Retinal pigment epithelial cell (primary cell): ENCODE results near the gene IFT52.
A peak's percentile ranks its signal among the peaks of the same experiment; 100 is the strongest.

Source experiments
- DNase-seq: peaks from one replicate; pipeline ENCODE4 v3.0.0-alpha.2; 2010; ENCODE audit warnings: low read depth
- H3K4me3 ChIP-seq: 2 replicates; pipeline ENCODE4 v1.5.1; 2011; ENCODE audit warnings: mild to moderate bottlenecking, low read length, control low read depth, moderate library complexity
- CTCF ChIP-seq: conservative IDR thresholded peaks from 2 replicates; pipeline ENCODE4 v1.5.1; 2011; ENCODE audit warnings: low read depth, low read length, control low read depth, inconsistent platforms

The IFT52 gene

GRCh38 chr20:43590392-43591303 is at the start of gene IFT52:
TSS of gene IFT52 (plus strand) at chr20:43590937. CDS start at chr20:43594699, 3,762 bp downstream.
- peak within 1 kb of the TSS; percentile 88 for H3K4me3 ChIP-seq
- TF ChIP-seq CTCF, result no peak
- peak; percentile 80 for DNase-seq

- H3K4me3 ChIP-seq, result no peak overlapping the region
- no peak for DNase-seq
- TF ChIP-seq CTCF, result no peak
Observed at GRCh38 chr20:43541214-43541613, 49.5 kb upstream of the IFT52 start.

GRCh38 chr20:43542161-43542560 is 48.6 kb upstream of the IFT52 start:
- TF ChIP-seq CTCF, result no peak
- no peak for DNase-seq
- H3K4me3 ChIP-seq, result no peak overlapping the region

GRCh38 chr20:43542674-43543073 is 48.1 kb upstream of the IFT52 start:
- TF ChIP-seq CTCF, result no peak
- DNase-seq, result no peak
- H3K4me3 ChIP-seq, result no peak overlapping the region

- DNase-seq, result no peak
- TF ChIP-seq CTCF, result no peak
- no peak overlapping the region for H3K4me3 ChIP-seq
Observed at GRCh38 chr20:43543138-43543537, 47.6 kb upstream of the IFT52 start.

- H3K4me3 ChIP-seq, result no peak overlapping the region
- TF ChIP-seq CTCF, result no peak
- no peak for DNase-seq
Observed at GRCh38 chr20:43544501-43544900, 46.2 kb upstream of the IFT52 start.

GRCh38 chr20:43545837-43546578 is 44.7 kb upstream of the IFT52 start:
- no peak overlapping the region for H3K4me3 ChIP-seq
- no peak for DNase-seq
- TF ChIP-seq CTCF, result no peak
